GM12892 (cell line): ENCODE results near the gene TTC27.

Source experiments
- POLR2A ChIP-seq: IDR thresholded peaks from 2 replicates; pipeline ENCODE4 v1.6.1; 2011; ENCODE audit warnings: low read depth, low read length, control low read depth
- POLR2AphosphoS5 ChIP-seq: IDR thresholded peaks from 2 replicates; pipeline ENCODE4 v1.6.1; 2011; ENCODE audit warnings: low read depth, low read length, control low read depth

DNA sequence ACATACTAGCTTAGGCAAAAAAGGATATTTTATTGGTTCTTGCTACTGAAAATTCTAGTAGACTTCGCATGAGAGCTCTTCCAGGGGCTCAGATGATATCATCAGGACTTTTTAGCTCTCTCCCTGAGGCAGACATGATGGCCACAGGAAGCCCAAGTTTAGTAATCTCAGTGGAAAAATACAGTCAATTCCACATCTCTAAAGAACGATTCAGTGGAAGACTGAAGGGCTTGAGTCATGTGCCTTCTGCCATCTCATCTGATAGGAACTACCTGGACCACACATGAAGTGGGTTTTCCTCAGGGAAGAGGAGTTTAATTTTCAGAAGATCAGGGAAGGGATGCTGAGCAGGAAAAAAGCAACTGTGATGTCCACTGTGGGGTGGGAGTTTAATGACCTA, 117.3 kb downstream of the TTC27 start:
- TF ChIP-seq POLR2A (no peak), POLR2AphosphoS5 (no peak)
